Measurements from ENCODE around the gene LIN7B.

Gene LIN7B

GRCh38 chr19:49085020-49085867 lies 28.9 kb upstream of the LIN7B start, which contains the start of gene SNRNP70:
Gene SNRNP70, plus strand, starts transcription at chr19:49085451. Its CDS starts 964 bp downstream, at chr19:49086415.
- no peaks in the 10 kb centered on the region for H3K27me3 ChIP-seq (ENCODE audit: insufficient read depth, insufficient read length)
- H3K36me3 ChIP-seq (ENCODE audit: insufficient read depth, insufficient read length, low read length), result peaks cover 29% of the 10 kb centered on the region
- peaks cover 4% of the 10 kb centered on the region for H3K4me1 ChIP-seq (ENCODE audit: insufficient read depth, insufficient read length)

GRCh38 chr19:49085868-49086232 lies 28.3 kb upstream of the LIN7B start:
- H3K36me3 ChIP-seq (ENCODE audit: insufficient read depth, insufficient read length, low read length), result peaks cover 35% of the 10 kb centered on the region
- H3K4me3 ChIP-seq (ENCODE audit: insufficient read length, low read depth), result peak overlapping the region; percentile 94
- peaks cover 8% of the 10 kb centered on the region; the same call in 1 of the 2 replicates for H3K9me3 ChIP-seq (ENCODE audit: insufficient read depth, low read length)
- TF ChIP-seq YY1 (IDR thresholded peaks at IDR 0.05; ENCODE audit: insufficient read depth, insufficient read length) (no peak), SUZ12 (IDR thresholded peaks at IDR 0.05; ENCODE audit: extremely low read depth, insufficient read depth, insufficient read length) (no peak), ZNF274 (IDR thresholded peaks at IDR 0.05; ENCODE audit: low read depth, low read length) (no peak)
- H3K9ac ChIP-seq (ENCODE audit: insufficient read length, low read depth), result peak overlapping the region; percentile 98
- DNase-seq (ENCODE audit: low read depth, low spot score), result no peak
- peaks cover 4% of the 10 kb centered on the region for H3K4me1 ChIP-seq (ENCODE audit: insufficient read depth, insufficient read length)
- no peaks in the 10 kb centered on the region for H3K27me3 ChIP-seq (ENCODE audit: insufficient read depth, insufficient read length)

More at GRCh38 chr19:49085020-49085867, 28.9 kb upstream of the LIN7B start, which contains the start of gene SNRNP70:
- Histone ChIP-seq H3K9me3 (ENCODE audit: insufficient read depth, low read length) (peaks cover 8% of the 10 kb centered on the region; the same call in 1 of the 2 replicates), H3K4me3 (ENCODE audit: insufficient read length, low read depth) (peak within 1 kb of the TSS; percentile 94), H3K9ac (ENCODE audit: insufficient read length, low read depth) (peak within 1 kb of the TSS; percentile 98)
- TF ChIP-seq SUZ12 (IDR thresholded peaks at IDR 0.05; ENCODE audit: extremely low read depth, insufficient read depth, insufficient read length) (no peak), ZNF274 (IDR thresholded peaks at IDR 0.05; ENCODE audit: low read depth, low read length) (no peak), YY1 (IDR thresholded peaks at IDR 0.05; ENCODE audit: insufficient read depth, insufficient read length) (no peak)
- peak; percentile 96 for DNase-seq (ENCODE audit: low read depth, low spot score)

- Histone ChIP-seq H3K36me3 (ENCODE audit: insufficient read depth, insufficient read length, low read length) (peaks cover 39% of the 10 kb centered on the region), H3K9ac (ENCODE audit: insufficient read length, low read depth) (peak overlapping the region; percentile 98), H3K4me3 (ENCODE audit: insufficient read length, low read depth) (peak overlapping the region; percentile 94), H3K9me3 (ENCODE audit: insufficient read depth, low read length) (peaks cover 8% of the 10 kb centered on the region; the same call in 1 of the 2 replicates), H3K27me3 (ENCODE audit: insufficient read depth, insufficient read length) (no peaks in the 10 kb centered on the region), H3K4me1 (ENCODE audit: insufficient read depth, insufficient read length) (peaks cover 4% of the 10 kb centered on the region)
- no peak for TF ChIP-seq YY1 (IDR thresholded peaks at IDR 0.05; ENCODE audit: insufficient read depth, insufficient read length)
- no peak for TF ChIP-seq ZNF274 (IDR thresholded peaks at IDR 0.05; ENCODE audit: low read depth, low read length)
- no peak for TF ChIP-seq SUZ12 (IDR thresholded peaks at IDR 0.05; ENCODE audit: extremely low read depth, insufficient read depth, insufficient read length)
- DNase-seq (ENCODE audit: low read depth, low spot score), result no peak
Measured at GRCh38 chr19:49086296-49086695, 27.9 kb upstream of the LIN7B start.

- Histone ChIP-seq H3K4me3 (ENCODE audit: insufficient read length, low read depth) (no peak overlapping the region), H3K36me3 (ENCODE audit: insufficient read depth, insufficient read length, low read length) (peaks cover 81% of the 10 kb centered on the region), H3K4me1 (ENCODE audit: insufficient read depth, insufficient read length) (peaks cover 5% of the 10 kb centered on the region), H3K27me3 (ENCODE audit: insufficient read depth, insufficient read length) (no peaks in the 10 kb centered on the region), H3K9ac (ENCODE audit: insufficient read length, low read depth) (no peak overlapping the region), H3K9me3 (ENCODE audit: insufficient read depth, low read length) (no peaks in the 10 kb centered on the region)
- TF ChIP-seq SUZ12 (IDR thresholded peaks at IDR 0.05; ENCODE audit: extremely low read depth, insufficient read depth, insufficient read length) (no peak), YY1 (IDR thresholded peaks at IDR 0.05; ENCODE audit: insufficient read depth, insufficient read length) (no peak), ZNF274 (IDR thresholded peaks at IDR 0.05; ENCODE audit: low read depth, low read length) (no peak)
- DNase-seq (ENCODE audit: low read depth, low spot score), result no peak
Measured at GRCh38 chr19:49091391-49092038, 22.7 kb upstream of the LIN7B start.

GRCh38 chr19:49092686-49093085 lies 21.5 kb upstream of the LIN7B start:
- Histone ChIP-seq H3K27me3 (ENCODE audit: insufficient read depth, insufficient read length) (no peaks in the 10 kb centered on the region), H3K36me3 (ENCODE audit: insufficient read depth, insufficient read length, low read length) (peaks cover 83% of the 10 kb centered on the region)

GRCh38 chr19:49094505-49095482 lies 19.4 kb upstream of the LIN7B start:
- Histone ChIP-seq H3K4me3 (ENCODE audit: insufficient read length, low read depth) (no peak overlapping the region), H3K9ac (ENCODE audit: insufficient read length, low read depth) (no peak overlapping the region), H3K27me3 (ENCODE audit: insufficient read depth, insufficient read length) (no peaks in the 10 kb centered on the region), H3K36me3 (ENCODE audit: insufficient read depth, insufficient read length, low read length) (peaks cover 89% of the 10 kb centered on the region), H3K4me1 (ENCODE audit: insufficient read depth, insufficient read length) (peaks cover 11% of the 10 kb centered on the region), H3K9me3 (ENCODE audit: insufficient read depth, low read length) (no peaks in the 10 kb centered on the region)
- no peak for TF ChIP-seq ZNF274 (IDR thresholded peaks at IDR 0.05; ENCODE audit: low read depth, low read length)
- no peak for TF ChIP-seq YY1 (IDR thresholded peaks at IDR 0.05; ENCODE audit: insufficient read depth, insufficient read length)
- TF ChIP-seq SUZ12 (IDR thresholded peaks at IDR 0.05; ENCODE audit: extremely low read depth, insufficient read depth, insufficient read length), result no peak
- no peak for DNase-seq (ENCODE audit: low read depth, low spot score)

More at GRCh38 chr19:49092686-49093085, 21.5 kb upstream of the LIN7B start:
- Histone ChIP-seq H3K4me3 (ENCODE audit: insufficient read length, low read depth) (no peak overlapping the region), H3K9ac (ENCODE audit: insufficient read length, low read depth) (no peak overlapping the region), H3K4me1 (ENCODE audit: insufficient read depth, insufficient read length) (peaks cover 4% of the 10 kb centered on the region), H3K9me3 (ENCODE audit: insufficient read depth, low read length) (no peaks in the 10 kb centered on the region)
- no peak for DNase-seq (ENCODE audit: low read depth, low spot score)
- TF ChIP-seq ZNF274 (IDR thresholded peaks at IDR 0.05; ENCODE audit: low read depth, low read length) (no peak), SUZ12 (IDR thresholded peaks at IDR 0.05; ENCODE audit: extremely low read depth, insufficient read depth, insufficient read length) (no peak), YY1 (IDR thresholded peaks at IDR 0.05; ENCODE audit: insufficient read depth, insufficient read length) (no peak)

Measured in NT2/D1 (cell line).